ENCODE measurements around the gene EIF5. TPM values are rescaled to one million over a fixed set of nuclear protein-coding genes. Genes with fewer than 3 reads are reported as not detected.

The EIF5 gene
- total and polyA plus RNA-seq, 2 of the 4 experiments (the other 2 are of a cell fraction), result 181 to 241 TPM

DNA sequence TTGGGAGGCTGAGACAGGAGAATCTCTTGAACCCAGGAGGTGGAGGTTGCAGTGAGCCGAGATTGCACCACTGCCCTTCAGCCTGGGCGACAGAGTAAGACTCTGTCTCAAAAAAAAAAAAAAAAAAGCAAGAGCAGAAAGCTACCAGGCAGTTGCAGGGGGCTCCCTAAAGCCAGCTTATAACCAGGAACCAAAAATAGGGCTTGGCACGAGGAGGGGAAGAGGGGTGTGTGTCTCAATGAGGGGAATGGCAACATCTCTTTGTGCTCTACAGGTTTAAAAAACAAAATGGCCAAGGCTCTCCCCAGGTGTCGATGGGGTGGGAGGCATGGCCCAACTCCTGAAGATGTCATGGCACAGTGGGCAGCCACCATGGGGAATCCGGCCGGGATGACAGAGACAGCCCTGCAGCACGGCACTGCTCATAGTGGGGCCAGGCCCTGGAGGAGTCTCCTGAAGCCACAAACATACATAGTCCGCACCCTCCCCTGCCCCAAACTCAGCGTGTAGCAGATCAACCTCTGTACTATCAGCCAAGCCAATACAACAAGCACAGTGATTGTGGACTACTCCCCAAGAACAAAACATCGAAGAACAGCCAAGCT is 16.0 kb upstream of the EIF5 start:
- H2AK5ac ChIP-seq (ENCODE audit: low read depth, low read length), result no peak overlapping the region
- no peak overlapping the region for H3K9ac ChIP-seq (ENCODE audit: low read depth, low read length)
- no peak overlapping the region for H2BK15ac ChIP-seq (ENCODE audit: low read depth, low read length)
- no peak overlapping the region for H4K91ac ChIP-seq (ENCODE audit: insufficient read depth, low read depth, low read length)
- CTCF ChIA-PET, result no interaction called here
- H3K56ac ChIP-seq (ENCODE audit: extremely low read depth, insufficient read depth, low read length), result no peak overlapping the region
- no peak overlapping the region for H3K14ac ChIP-seq (replicated peaks; ENCODE audit: low read depth, low read length)
- H4K5ac ChIP-seq (ENCODE audit: low read depth, low read length), result no peak overlapping the region
- H3K27me3 ChIP-seq (ENCODE audit: control insufficient read depth, insufficient read depth, low read length), result peaks cover 7% of the 10 kb centered on the region
- no peak overlapping the region for H2BK5ac ChIP-seq (ENCODE audit: low read depth, low read length, poor library complexity, severe bottlenecking)
- intact Hi-C loops (cut with micrococcal nuclease), result no loop called here
- ATAC-seq (ENCODE audit: low read depth) (no peak), DNase-seq (no peak)
- H2BK120ac ChIP-seq (ENCODE audit: low read depth, low read length), result no peak overlapping the region
- no peak overlapping the region for H2AFZ ChIP-seq (replicated peaks; ENCODE audit: low read length, poor library complexity)
- no TSS peak for BruUV-seq (replicated peaks)
- H2AK9ac ChIP-seq (replicated peaks; ENCODE audit: low read depth, low read length, poor library complexity), result no peak overlapping the region
- no peaks in the 10 kb centered on the region for H3K9me1 ChIP-seq (ENCODE audit: insufficient read depth, low read length)
- H3K27ac ChIP-seq (ENCODE audit: insufficient read depth, low read length), result no peak overlapping the region
- H3K4me2 ChIP-seq (ENCODE audit: low read depth, low read length), result no peak overlapping the region
- H3K4me1 ChIP-seq (ENCODE audit: control insufficient read depth, insufficient read depth, low read length), result peaks cover 3% of the 10 kb centered on the region
- TF ChIP-seq BHLHE40 (IDR thresholded peaks at IDR 0.05; ENCODE audit: low read depth, low read length) (no peak), MAFK (IDR thresholded peaks at IDR 0.05; ENCODE audit: low read depth, low read length) (no peak), SMC3 (IDR thresholded peaks at IDR 0.05; ENCODE audit: low read depth, low read length) (no peak), POLR2A (IDR thresholded peaks at IDR 0.05; ENCODE audit: low read depth, low read length) (no peak), FOS (IDR thresholded peaks at IDR 0.05; ENCODE audit: low read depth, low read length) (no peak), MAZ (IDR thresholded peaks at IDR 0.05; ENCODE audit: borderline replicate concordance, low read depth, low read length) (no peak), NFE2L2 (IDR thresholded peaks at IDR 0.05; ENCODE audit: low read depth, low read length) (no peak)
- TF ChIP-seq, protein P1, sequence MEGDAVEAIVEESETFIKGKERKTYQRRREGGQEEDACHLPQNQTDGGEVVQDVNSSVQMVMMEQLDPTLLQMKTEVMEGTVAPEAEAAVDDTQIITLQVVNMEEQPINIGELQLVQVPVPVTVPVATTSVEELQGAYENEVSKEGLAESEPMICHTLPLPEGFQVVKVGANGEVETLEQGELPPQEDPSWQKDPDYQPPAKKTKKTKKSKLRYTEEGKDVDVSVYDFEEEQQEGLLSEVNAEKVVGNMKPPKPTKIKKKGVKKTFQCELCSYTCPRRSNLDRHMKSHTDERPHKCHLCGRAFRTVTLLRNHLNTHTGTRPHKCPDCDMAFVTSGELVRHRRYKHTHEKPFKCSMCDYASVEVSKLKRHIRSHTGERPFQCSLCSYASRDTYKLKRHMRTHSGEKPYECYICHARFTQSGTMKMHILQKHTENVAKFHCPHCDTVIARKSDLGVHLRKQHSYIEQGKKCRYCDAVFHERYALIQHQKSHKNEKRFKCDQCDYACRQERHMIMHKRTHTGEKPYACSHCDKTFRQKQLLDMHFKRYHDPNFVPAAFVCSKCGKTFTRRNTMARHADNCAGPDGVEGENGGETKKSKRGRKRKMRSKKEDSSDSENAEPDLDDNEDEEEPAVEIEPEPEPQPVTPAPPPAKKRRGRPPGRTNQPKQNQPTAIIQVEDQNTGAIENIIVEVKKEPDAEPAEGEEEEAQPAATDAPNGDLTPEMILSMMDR (conservative IDR thresholded peaks at IDR 0.05; ENCODE audit: low read depth, low read length), result no peak
- no peaks in the 10 kb centered on the region for H3K79me1 ChIP-seq (ENCODE audit: low read depth in 1 of 2, low read length in 2 of 2)
- H4K8ac ChIP-seq (ENCODE audit: low read depth in 2 of 2, low read length in 2 of 2), result no peak overlapping the region
- no peak overlapping the region for H3K18ac ChIP-seq (ENCODE audit: low read depth, low read length)
- H3K23ac ChIP-seq (ENCODE audit: low read depth, low read length), result no peak overlapping the region
- in situ Hi-C loops (cut with MboI; ENCODE audit: low sequenced_read_pairs), result no loop called here
- H3K4ac ChIP-seq (ENCODE audit: low read depth, low read length), result no peak overlapping the region
- H3K9me3 ChIP-seq (ENCODE audit: control insufficient read depth, insufficient read depth, low read length), result no peaks in the 10 kb centered on the region
- WGBS, 2 experiments (ENCODE audit: extremely low coverage in 2 of 2, insufficient read length in 1 of 2), result 81% methylated on average over 6 of the region's 10 CpGs; no CpG with 5 or more reads in 1 of the 2 experiments
- H3K36me3 ChIP-seq (ENCODE audit: control insufficient read depth, insufficient read depth, low read length), result no peaks in the 10 kb centered on the region
- dilution Hi-C loops (cut with HindIII; ENCODE audit: low sequenced_read_pairs, unreplicated experiment), result no loop called here
- H2BK20ac ChIP-seq (ENCODE audit: low read depth, low read length), result no peak overlapping the region
- H3K4me3 ChIP-seq (ENCODE audit: insufficient read depth, low read depth, low read length), result no peak overlapping the region
- POLR2A ChIA-PET (ENCODE audit: unreplicated experiment), result no interaction called here
- no peaks in the 10 kb centered on the region for H4K20me1 ChIP-seq (ENCODE audit: insufficient read depth, low read length)
